Testis (tissue), 2 donors: ENCODE results near the gene BMP6.

ENCODE experiments used
- CTCF ChIP-seq, 3 experiments: fragments of 450-650 bp in 2 of 3; fragments of 200-600 bp in 1 of 3; sonication (generic) in 1 of 3; IDR thresholded peaks; one replicate each; pipeline ENCODE4 v1.5.1; 2016 to 2019; ENCODE audit warnings: antibody characterized with exemption in 3 of 3, mild to moderate bottlenecking in 2 of 3, moderate library complexity in 1 of 3
- POLR2A ChIP-seq: fragments of 450-650 bp; IDR thresholded peaks from one replicate; pipeline ENCODE4 v1.6.1; 2017; ENCODE audit warnings: antibody characterized with exemption, mild to moderate bottlenecking, moderate library complexity

- TF ChIP-seq CTCF (IDR thresholded peaks at IDR 0.05) (no peak), POLR2A (no peak)
These were observed 38.0 kb downstream of the BMP6 start for GRCh38 chr6:7763881-7764280.
